ENCODE data around the gene UQCRFS1. TPM values are rescaled to one million over a fixed set of nuclear protein-coding genes. Genes with fewer than 3 reads are reported as not detected.
"Not testable (repeated sequence)": the region's sequence is repeated elsewhere in the genome, so short reads cannot be mapped to it uniquely, and the experiment has no call there.

Gene UQCRFS1
- total and polyA plus RNA-seq, 12 donors = 13.0 to 131 (median 54.4) TPM

DNA sequence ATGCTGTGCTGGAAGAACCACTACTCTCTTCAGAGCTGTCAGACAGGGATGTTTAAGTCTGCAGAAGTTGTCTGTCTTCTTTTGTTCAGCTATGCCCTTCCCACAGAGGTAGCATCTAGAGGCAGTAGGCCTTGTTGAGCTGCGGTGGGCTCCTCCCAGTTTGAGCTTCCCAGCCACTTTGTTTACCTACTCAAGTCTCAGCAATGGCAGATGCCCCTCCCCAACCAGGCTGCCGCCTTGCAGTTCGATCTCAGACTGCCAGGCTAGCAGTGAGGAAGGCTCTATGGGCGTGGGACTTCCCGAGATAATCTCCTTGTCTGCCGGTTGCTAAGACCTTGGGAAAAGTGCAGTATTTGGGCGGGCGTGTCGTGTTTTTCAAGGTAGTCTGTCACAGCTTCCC, 42.1 kb upstream of the UQCRFS1 start:
- TF ChIP-seq, protein P1, sequence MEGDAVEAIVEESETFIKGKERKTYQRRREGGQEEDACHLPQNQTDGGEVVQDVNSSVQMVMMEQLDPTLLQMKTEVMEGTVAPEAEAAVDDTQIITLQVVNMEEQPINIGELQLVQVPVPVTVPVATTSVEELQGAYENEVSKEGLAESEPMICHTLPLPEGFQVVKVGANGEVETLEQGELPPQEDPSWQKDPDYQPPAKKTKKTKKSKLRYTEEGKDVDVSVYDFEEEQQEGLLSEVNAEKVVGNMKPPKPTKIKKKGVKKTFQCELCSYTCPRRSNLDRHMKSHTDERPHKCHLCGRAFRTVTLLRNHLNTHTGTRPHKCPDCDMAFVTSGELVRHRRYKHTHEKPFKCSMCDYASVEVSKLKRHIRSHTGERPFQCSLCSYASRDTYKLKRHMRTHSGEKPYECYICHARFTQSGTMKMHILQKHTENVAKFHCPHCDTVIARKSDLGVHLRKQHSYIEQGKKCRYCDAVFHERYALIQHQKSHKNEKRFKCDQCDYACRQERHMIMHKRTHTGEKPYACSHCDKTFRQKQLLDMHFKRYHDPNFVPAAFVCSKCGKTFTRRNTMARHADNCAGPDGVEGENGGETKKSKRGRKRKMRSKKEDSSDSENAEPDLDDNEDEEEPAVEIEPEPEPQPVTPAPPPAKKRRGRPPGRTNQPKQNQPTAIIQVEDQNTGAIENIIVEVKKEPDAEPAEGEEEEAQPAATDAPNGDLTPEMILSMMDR (IDR thresholded peaks at IDR 0.05) = no peak
- TF ChIP-seq POLR2A (IDR thresholded peaks at IDR 0.05) = no peak
- no peaks in the 10 kb centered on the region for H3K4me1 ChIP-seq (replicated peaks in 1 of 2)
- H3K9me3 ChIP-seq (replicated peaks in 1 of 3) = no peaks in the 10 kb centered on the region
- no peaks in the 10 kb centered on the region for H3K36me3 ChIP-seq (replicated peaks in 1 of 2)
- H3K27ac ChIP-seq = no peak overlapping the region
- DNase-seq = peak in 1 of 7 donors; percentile 31
- intact Hi-C loops (cut with DNase I) = no loop called here
- H3K4me3 ChIP-seq = no peak overlapping the region
- H3K27me3 ChIP-seq = no peaks in the 10 kb centered on the region
- WGBS, 4 donors = 68 to 82% (median 79%) methylated on average over 9 of the region's 9 CpGs

DNA sequence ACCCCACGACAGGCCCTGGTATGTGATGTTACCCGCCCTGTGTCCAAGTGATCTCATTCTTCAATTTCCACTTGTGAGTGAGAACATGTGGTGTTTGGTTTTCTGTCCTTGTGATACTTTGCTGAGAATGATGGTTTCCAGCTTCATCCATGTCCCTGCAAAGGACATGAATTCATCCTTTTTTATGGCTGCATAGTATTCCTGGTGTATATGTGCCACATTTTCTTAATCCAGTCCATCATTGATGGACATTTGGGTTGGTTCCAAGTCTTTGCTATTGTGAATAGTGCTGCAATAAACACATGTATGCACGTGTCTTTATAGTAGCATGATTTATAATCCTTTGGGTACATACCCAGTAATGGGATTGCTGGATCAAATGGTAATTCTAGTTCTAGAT, 36.8 kb upstream of the UQCRFS1 start:
- H3K4me1 ChIP-seq (replicated peaks in 1 of 2); DNase-seq; H3K27me3 ChIP-seq; H3K4me3 ChIP-seq; intact Hi-C loops (cut with DNase I); H3K9me3 ChIP-seq (replicated peaks in 1 of 3); H3K27ac ChIP-seq; H3K36me3 ChIP-seq (replicated peaks in 1 of 2): not testable (repeated sequence)
- WGBS, 4 donors = 67 to 89% (median 79%) methylated on average over 3 of the region's 3 CpGs

DNA sequence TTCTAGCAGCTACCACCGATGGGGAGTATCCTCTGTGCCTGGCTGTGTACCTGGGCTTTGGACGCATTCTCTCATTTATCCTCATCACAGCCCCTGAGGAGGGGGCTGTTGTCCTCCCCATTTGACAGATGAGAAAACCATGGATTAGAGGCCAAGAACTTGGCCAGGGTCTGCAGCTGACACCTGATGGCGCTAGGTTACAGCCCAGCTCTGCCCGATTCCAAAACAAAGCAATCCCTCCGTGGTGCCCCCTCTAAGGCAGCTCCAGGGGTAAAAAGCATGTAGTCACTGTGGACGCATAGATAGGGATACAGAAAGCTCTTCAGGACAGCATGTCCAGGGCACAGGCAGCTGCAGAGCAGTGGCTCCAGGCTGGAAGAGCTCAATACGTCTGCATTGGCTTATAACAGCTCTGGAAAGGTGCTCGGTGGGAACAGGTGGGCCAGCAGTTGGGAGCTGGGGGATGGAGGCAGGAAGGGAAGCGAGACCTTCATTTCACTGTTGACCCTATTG, 35.4 kb upstream of the UQCRFS1 start:
- H3K36me3 ChIP-seq (replicated peaks in 1 of 2) = no peaks in the 10 kb centered on the region
- TF ChIP-seq POLR2A (IDR thresholded peaks at IDR 0.05) = no peak
- TF ChIP-seq, protein P1 (IDR thresholded peaks at IDR 0.05) = no peak
- 55 to 63% (median 56%) methylated on average over 6 to 9 of the region's 9 CpGs for WGBS, 4 donors
- intact Hi-C loops (cut with DNase I) = no loop called here
- no peak overlapping the region for H3K4me3 ChIP-seq
- no peaks in the 10 kb centered on the region for H3K9me3 ChIP-seq (replicated peaks in 1 of 3)
- no peaks in the 10 kb centered on the region for H3K27me3 ChIP-seq
- no peaks in the 10 kb centered on the region for H3K4me1 ChIP-seq (replicated peaks in 1 of 2)
- no peak overlapping the region for H3K27ac ChIP-seq
- DNase-seq = peak in 1 of 7 donors; percentile 14

DNA sequence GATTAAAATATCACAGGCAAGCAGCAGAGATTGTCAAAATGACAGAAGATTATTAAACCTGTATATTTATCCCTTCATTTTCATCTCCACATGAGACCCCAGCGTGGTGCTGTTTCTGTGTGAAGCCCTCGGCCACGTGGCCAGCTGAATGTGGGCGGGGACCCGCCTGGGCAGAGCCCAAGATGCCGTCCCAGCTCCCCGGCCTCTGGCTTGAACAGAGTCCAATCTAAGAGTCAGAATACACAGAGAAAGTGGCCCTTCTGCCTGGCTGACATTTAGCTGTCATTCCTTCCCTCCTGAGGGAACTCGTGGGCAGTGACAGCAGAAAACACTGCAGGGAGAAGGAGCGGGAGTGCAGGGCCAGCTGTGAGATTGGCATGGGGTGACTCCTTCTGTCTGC, 34.9 kb upstream of the UQCRFS1 start:
- WGBS, 4 donors = 8 to 19% (median 15%) methylated on average over 5 to 9 of the region's 9 CpGs
- DNase-seq = peak in 1 of 7 donors; percentile 35

DNA sequence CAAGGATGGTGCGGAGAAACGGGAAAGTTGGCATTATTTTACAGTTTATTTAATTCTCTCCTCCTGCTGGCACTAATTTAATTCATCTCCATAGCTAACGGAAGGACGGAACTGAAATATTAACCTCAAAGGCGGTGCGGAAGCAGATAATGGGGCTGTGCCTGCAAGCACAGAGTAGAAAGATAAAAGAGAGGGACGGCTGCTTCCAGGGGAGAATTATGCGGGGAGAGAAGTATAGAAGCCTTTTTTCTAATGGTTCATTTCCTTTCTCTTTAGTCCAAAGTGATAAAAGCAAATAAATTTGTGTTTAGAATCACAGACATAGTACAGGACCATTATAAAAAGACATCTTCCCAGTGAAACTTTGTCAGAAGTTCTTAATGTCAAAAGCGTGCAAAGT, 34.5 kb upstream of the UQCRFS1 start:
- TF ChIP-seq, protein P1 (IDR thresholded peaks at IDR 0.05) = no peak
- TF ChIP-seq POLR2A (IDR thresholded peaks at IDR 0.05) = no peak
- Histone ChIP-seq H3K36me3 (replicated peaks in 1 of 2) (no peaks in the 10 kb centered on the region), H3K27ac (no peak overlapping the region), H3K4me3 (no peak overlapping the region), H3K9me3 (replicated peaks in 1 of 3) (no peaks in the 10 kb centered on the region), H3K27me3 (no peaks in the 10 kb centered on the region), H3K4me1 (replicated peaks in 1 of 2) (no peaks in the 10 kb centered on the region)
- intact Hi-C loops (cut with DNase I) = no loop called here
- DNase-seq = no peak
- WGBS, 4 donors = 65 to 67% (median 66%) methylated on average over 9 of the region's 9 CpGs

More for the DNA sequence above, 34.9 kb upstream of the UQCRFS1 start:
- Histone ChIP-seq H3K4me1 (replicated peaks in 1 of 2) (no peaks in the 10 kb centered on the region), H3K27me3 (no peaks in the 10 kb centered on the region), H3K4me3 (no peak overlapping the region), H3K9me3 (replicated peaks in 1 of 3) (no peaks in the 10 kb centered on the region), H3K27ac (no peak overlapping the region), H3K36me3 (replicated peaks in 1 of 2) (no peaks in the 10 kb centered on the region)
- TF ChIP-seq POLR2A (IDR thresholded peaks at IDR 0.05) = no peak
- TF ChIP-seq, protein P1 (IDR thresholded peaks at IDR 0.05) = no peak
- intact Hi-C loops (cut with DNase I) = no loop called here
